ENCODE results near the gene NCR3LG1.

The NCR3LG1 gene

GRCh38 chr11:17389957-17390649, 38.5 kb downstream of the NCR3LG1 start:
- Histone ChIP-seq H3K4me1 (ENCODE audit: insufficient read depth, low read length) (peaks cover 6% of the 10 kb centered on the region), H3K36me3 (ENCODE audit: insufficient read depth, low read length) (no peaks in the 10 kb centered on the region), H3K27me3 (ENCODE audit: insufficient read depth, low read length) (peaks cover 12% of the 10 kb centered on the region), H3K4me3 (ENCODE audit: low read length) (peak overlapping the region; percentile 51), H2AFZ (ENCODE audit: low read depth, low read length) (no peak overlapping the region), H3K9me3 (ENCODE audit: low read length) (peaks cover 3% of the 10 kb centered on the region)

GRCh38 chr11:17391493-17392355, 40.1 kb downstream of the NCR3LG1 start:
- peaks cover 3% of the 10 kb centered on the region for H3K9me3 ChIP-seq (ENCODE audit: low read length)
- H3K4me1 ChIP-seq (ENCODE audit: insufficient read depth, low read length), result peaks cover 6% of the 10 kb centered on the region
- H2AFZ ChIP-seq (ENCODE audit: low read depth, low read length), result no peak overlapping the region
- peaks cover 12% of the 10 kb centered on the region for H3K27me3 ChIP-seq (ENCODE audit: insufficient read depth, low read length)
- H3K36me3 ChIP-seq (ENCODE audit: insufficient read depth, low read length), result no peaks in the 10 kb centered on the region
- H3K4me3 ChIP-seq (ENCODE audit: low read length), result no peak overlapping the region

GRCh38 chr11:17392872-17393271, 41.3 kb downstream of the NCR3LG1 start:
- Histone ChIP-seq H3K9me3 (ENCODE audit: low read length) (no peaks in the 10 kb centered on the region), H2AFZ (ENCODE audit: low read depth, low read length) (no peak overlapping the region), H3K4me3 (ENCODE audit: low read length) (no peak overlapping the region), H3K4me1 (ENCODE audit: insufficient read depth, low read length) (peaks cover 6% of the 10 kb centered on the region), H3K36me3 (ENCODE audit: insufficient read depth, low read length) (no peaks in the 10 kb centered on the region), H3K27me3 (ENCODE audit: insufficient read depth, low read length) (peaks cover 12% of the 10 kb centered on the region)

GRCh38 chr11:17393472-17393871, 41.9 kb downstream of the NCR3LG1 start:
- Histone ChIP-seq H3K36me3 (ENCODE audit: insufficient read depth, low read length) (no peaks in the 10 kb centered on the region), H3K4me3 (ENCODE audit: low read length) (no peak overlapping the region), H2AFZ (ENCODE audit: low read depth, low read length) (no peak overlapping the region), H3K27me3 (ENCODE audit: insufficient read depth, low read length) (peaks cover 12% of the 10 kb centered on the region), H3K9me3 (ENCODE audit: low read length) (no peaks in the 10 kb centered on the region), H3K4me1 (ENCODE audit: insufficient read depth, low read length) (peaks cover 6% of the 10 kb centered on the region)

- H3K4me3 ChIP-seq (ENCODE audit: low read length), result no peak overlapping the region
- no peaks in the 10 kb centered on the region for H3K9me3 ChIP-seq (ENCODE audit: low read length)
- no peaks in the 10 kb centered on the region for H3K36me3 ChIP-seq (ENCODE audit: insufficient read depth, low read length)
- no peak overlapping the region for H2AFZ ChIP-seq (ENCODE audit: low read depth, low read length)
- peaks cover under 1% of the 10 kb centered on the region for H3K4me1 ChIP-seq (ENCODE audit: insufficient read depth, low read length)
- H3K27me3 ChIP-seq (ENCODE audit: insufficient read depth, low read length), result peaks cover 10% of the 10 kb centered on the region
Measured at GRCh38 chr11:17394743-17395390, 43.3 kb downstream of the NCR3LG1 start.

GRCh38 chr11:17395554-17395961, 44.0 kb downstream of the NCR3LG1 start:
- Histone ChIP-seq H3K4me1 (ENCODE audit: insufficient read depth, low read length) (no peaks in the 10 kb centered on the region), H3K9me3 (ENCODE audit: low read length) (no peaks in the 10 kb centered on the region), H3K4me3 (ENCODE audit: low read length) (no peak overlapping the region), H2AFZ (ENCODE audit: low read depth, low read length) (no peak overlapping the region), H3K27me3 (ENCODE audit: insufficient read depth, low read length) (peaks cover 6% of the 10 kb centered on the region), H3K36me3 (ENCODE audit: insufficient read depth, low read length) (no peaks in the 10 kb centered on the region)

- Histone ChIP-seq H3K4me1 (ENCODE audit: insufficient read depth, low read length) (no peaks in the 10 kb centered on the region), H3K4me3 (ENCODE audit: low read length) (no peak overlapping the region), H3K27me3 (ENCODE audit: insufficient read depth, low read length) (peaks cover 2% of the 10 kb centered on the region), H3K9me3 (ENCODE audit: low read length) (no peaks in the 10 kb centered on the region), H3K36me3 (ENCODE audit: insufficient read depth, low read length) (no peaks in the 10 kb centered on the region), H2AFZ (ENCODE audit: low read depth, low read length) (no peak overlapping the region)
Measured at GRCh38 chr11:17395978-17396377, 44.4 kb downstream of the NCR3LG1 start.

- Histone ChIP-seq H3K36me3 (ENCODE audit: insufficient read depth, low read length) (no peaks in the 10 kb centered on the region), H3K27me3 (ENCODE audit: insufficient read depth, low read length) (no peaks in the 10 kb centered on the region), H3K4me3 (ENCODE audit: low read length) (no peak overlapping the region), H3K4me1 (ENCODE audit: insufficient read depth, low read length) (no peaks in the 10 kb centered on the region), H3K9me3 (ENCODE audit: low read length) (no peaks in the 10 kb centered on the region), H2AFZ (ENCODE audit: low read depth, low read length) (no peak overlapping the region)
Measured at GRCh38 chr11:17396598-17397310, 45.2 kb downstream of the NCR3LG1 start.

- Histone ChIP-seq H3K9me3 (ENCODE audit: low read length) (no peaks in the 10 kb centered on the region), H2AFZ (ENCODE audit: low read depth, low read length) (no peak overlapping the region), H3K4me1 (ENCODE audit: insufficient read depth, low read length) (no peaks in the 10 kb centered on the region), H3K27me3 (ENCODE audit: insufficient read depth, low read length) (no peaks in the 10 kb centered on the region), H3K36me3 (ENCODE audit: insufficient read depth, low read length) (no peaks in the 10 kb centered on the region), H3K4me3 (ENCODE audit: low read length) (no peak overlapping the region)
Measured at GRCh38 chr11:17397311-17398002, 45.9 kb downstream of the NCR3LG1 start.

GRCh38 chr11:17399236-17399635, 47.6 kb downstream of the NCR3LG1 start:
- Histone ChIP-seq H3K9me3 (ENCODE audit: low read length) (no peaks in the 10 kb centered on the region), H3K4me1 (ENCODE audit: insufficient read depth, low read length) (no peaks in the 10 kb centered on the region), H3K36me3 (ENCODE audit: insufficient read depth, low read length) (no peaks in the 10 kb centered on the region), H2AFZ (ENCODE audit: low read depth, low read length) (no peak overlapping the region), H3K4me3 (ENCODE audit: low read length) (no peak overlapping the region), H3K27me3 (ENCODE audit: insufficient read depth, low read length) (no peaks in the 10 kb centered on the region)

- Histone ChIP-seq H2AFZ (ENCODE audit: low read depth, low read length) (no peak overlapping the region), H3K36me3 (ENCODE audit: insufficient read depth, low read length) (no peaks in the 10 kb centered on the region), H3K27me3 (ENCODE audit: insufficient read depth, low read length) (peaks cover 3% of the 10 kb centered on the region), H3K9me3 (ENCODE audit: low read length) (no peaks in the 10 kb centered on the region), H3K4me1 (ENCODE audit: insufficient read depth, low read length) (no peaks in the 10 kb centered on the region), H3K4me3 (ENCODE audit: low read length) (no peak overlapping the region)
Measured at GRCh38 chr11:17400048-17400775, 48.6 kb downstream of the NCR3LG1 start.

- Histone ChIP-seq H2AFZ (ENCODE audit: low read depth, low read length) (no peak overlapping the region), H3K4me3 (ENCODE audit: low read length) (no peak overlapping the region), H3K36me3 (ENCODE audit: insufficient read depth, low read length) (no peaks in the 10 kb centered on the region), H3K9me3 (ENCODE audit: low read length) (no peaks in the 10 kb centered on the region), H3K4me1 (ENCODE audit: insufficient read depth, low read length) (no peaks in the 10 kb centered on the region), H3K27me3 (ENCODE audit: insufficient read depth, low read length) (peaks cover 6% of the 10 kb centered on the region)
Measured at GRCh38 chr11:17401316-17401715, 49.7 kb downstream of the NCR3LG1 start.
